Skeletal muscle cell (primary cell): Measurements from ENCODE around the gene COX19.
"Not testable (repeated sequence)": the region's sequence is repeated elsewhere in the genome, so short reads cannot be mapped to it uniquely, and the experiment has no call there.

ENCODE experiments used
- DNase-seq: peaks from one replicate; pipeline ENCODE4 v3.0.0-alpha.2; 2010; ENCODE audit warnings: low read depth
- H3K4me3 ChIP-seq: 2 replicates; pipeline ENCODE4 v1.5.1; 2011; ENCODE audit warnings: low read depth, mild to moderate bottlenecking, control low read depth, low read length, moderate library complexity

The COX19 gene

DNA sequence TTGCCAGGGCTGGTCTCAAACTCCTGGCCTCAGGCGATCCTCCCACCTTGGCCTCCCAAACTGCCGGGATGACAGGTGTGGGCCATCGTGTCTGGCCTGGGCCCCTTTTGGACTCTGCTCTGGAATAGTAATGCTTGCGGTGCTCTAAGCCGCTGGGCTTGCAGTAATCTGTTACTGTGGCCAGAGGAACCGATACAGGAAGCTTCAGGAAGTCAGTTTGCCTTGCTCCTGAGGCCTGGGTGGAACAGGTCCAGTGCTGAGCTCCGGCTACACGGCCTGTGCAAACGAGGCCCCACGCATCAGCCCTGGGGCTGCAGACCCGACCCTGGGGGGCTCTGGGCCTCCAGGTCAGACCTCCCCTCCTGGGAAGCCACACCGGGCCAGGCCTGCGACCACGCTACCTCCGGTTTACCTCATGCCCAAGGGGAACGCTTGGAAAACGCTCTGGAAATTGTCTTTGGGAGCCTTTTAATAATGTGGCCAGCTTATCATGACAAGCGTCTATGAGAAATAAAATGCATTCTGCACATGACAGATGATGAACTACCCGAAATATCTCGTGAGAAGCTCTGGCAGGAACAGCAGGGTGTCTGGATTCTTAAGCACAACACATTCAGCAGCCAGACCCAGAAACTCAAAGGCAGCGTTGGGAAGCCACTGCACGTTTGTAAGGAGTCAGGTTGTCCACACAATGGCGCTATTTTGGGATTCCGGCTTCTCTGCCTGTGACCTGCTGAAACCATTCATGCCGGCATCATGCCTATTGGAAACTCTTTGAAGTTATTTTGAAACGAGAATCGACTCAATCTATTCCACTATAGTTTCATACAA, 10.7 kb downstream of the COX19 start:
- no peak for DNase-seq
- no peak overlapping the region for H3K4me3 ChIP-seq

DNA sequence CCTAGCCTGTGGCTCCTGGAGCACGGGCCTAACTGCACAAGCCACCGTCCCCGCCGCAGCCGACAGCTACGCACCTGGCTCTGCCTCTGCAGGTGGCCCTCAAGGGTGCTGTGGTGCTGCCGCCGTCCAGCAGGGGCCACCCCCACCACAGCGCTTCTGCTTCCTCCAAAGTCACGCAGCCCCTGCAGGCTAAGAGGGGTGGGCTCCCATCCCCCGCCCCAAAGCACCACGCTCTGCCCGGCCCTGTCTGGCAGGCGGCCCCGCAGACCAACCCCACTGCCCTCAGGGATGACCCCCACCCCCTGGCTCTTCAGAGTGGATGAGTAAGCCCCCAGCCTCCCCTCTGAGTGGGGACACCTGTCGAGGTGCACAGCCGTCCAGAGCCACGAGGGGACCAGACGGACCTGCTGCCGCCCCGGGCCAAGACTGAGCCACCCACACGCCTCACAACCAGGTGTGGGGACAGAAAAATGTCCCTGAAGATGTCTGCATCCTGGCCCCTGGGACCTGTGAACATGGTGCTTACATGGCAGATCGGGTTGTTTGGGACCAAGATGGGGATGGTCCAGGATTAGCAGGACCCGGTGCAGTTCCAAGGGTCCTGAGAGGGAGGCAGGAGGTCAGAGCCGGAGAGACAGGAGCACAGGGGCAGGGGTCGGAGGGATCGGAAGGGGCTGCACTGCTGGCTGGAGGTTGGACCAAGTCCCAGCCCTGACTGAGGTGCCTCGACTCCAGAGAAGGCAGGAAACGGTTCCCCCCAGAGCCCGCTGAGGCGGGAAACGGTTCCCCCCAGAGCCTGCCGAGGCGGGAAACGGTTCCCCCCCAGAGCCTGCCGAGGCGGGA, 11.9 kb downstream of the COX19 start:
- DNase-seq = no peak
- H3K4me3 ChIP-seq = no peak overlapping the region

- H3K4me3 ChIP-seq = no peak overlapping the region
- no peak for DNase-seq
These were observed 12.8 kb downstream of the COX19 start for GRCh38 chr7:962401-963081.

- H3K4me3 ChIP-seq = no peak overlapping the region
- no peak for DNase-seq
These were observed 13.6 kb downstream of the COX19 start for GRCh38 chr7:961546-962400.

- DNase-seq, H3K4me3 ChIP-seq: not testable (repeated sequence)
These were observed 14.4 kb downstream of the COX19 start for GRCh38 chr7:960972-961371.

GRCh38 chr7:960269-960871, 15.0 kb downstream of the COX19 start:
- no peak for DNase-seq
- no peak overlapping the region for H3K4me3 ChIP-seq

DNA sequence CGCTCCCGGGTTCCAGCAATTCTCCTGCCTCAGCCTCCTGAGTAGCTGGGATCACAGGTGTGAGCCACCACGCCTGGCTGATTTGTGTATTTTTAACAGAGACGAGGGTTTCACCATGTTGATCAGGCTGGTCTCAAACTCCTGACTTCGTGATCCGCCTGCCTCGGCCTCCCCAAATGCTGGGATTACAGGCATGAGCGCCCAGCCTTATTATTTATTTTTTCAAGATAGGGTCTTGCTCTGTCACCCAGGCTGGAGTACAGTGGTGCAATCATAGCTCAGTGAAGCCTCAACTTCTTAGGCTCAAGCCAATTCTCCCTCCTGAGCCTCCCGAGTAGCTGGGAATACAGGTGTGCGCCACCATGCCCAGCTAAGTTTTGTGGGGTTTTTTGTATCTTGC, 15.6 kb downstream of the COX19 start:
- not testable (repeated sequence) for DNase-seq, H3K4me3 ChIP-seq

GRCh38 chr7:959271-959670, 16.1 kb downstream of the COX19 start:
- no peak overlapping the region for H3K4me3 ChIP-seq
- no peak for DNase-seq

- no peak for DNase-seq
- H3K4me3 ChIP-seq = no peak overlapping the region
These were observed 16.8 kb downstream of the COX19 start for GRCh38 chr7:958221-959200.

DNA sequence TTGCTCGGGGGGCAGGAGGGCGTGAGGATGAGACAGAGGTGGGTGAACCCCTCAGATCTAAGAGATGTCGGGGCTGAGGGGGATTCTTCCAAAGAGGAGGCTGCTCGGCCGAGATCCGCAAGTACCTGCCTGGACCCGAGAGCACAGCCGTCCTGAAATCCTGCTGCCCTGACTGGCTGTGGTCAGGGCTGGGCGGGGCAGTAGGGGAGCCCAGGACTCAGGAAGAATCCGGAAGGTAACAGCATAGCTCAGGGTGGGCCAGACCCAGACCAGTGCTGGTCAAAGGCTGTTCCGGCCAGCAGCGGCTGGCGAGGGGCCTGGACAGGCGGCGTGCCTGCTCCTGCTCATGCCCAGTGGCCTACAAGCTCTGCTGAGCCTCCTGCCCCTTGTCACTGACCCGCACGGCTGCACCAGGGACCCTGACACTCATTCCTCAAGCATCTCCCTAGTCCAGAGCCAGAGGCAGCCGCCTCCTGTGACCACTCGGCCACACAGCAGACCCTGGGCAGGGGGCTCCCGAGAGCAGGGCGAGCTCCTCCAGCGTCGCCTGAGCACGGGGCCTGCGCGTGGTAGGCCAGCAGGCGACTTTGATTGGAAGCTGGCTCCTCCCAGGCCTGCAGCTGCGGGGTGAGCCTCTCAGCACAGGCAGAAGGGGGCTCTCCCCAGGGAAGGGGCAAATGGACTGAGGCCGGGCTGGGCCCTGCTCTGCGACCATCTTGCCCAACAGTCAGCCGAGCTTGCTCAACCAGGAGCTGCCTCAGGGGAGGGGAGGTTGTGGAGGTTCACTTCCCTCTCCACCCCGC, 17.7 kb downstream of the COX19 start:
- DNase-seq = no peak
- no peak overlapping the region for H3K4me3 ChIP-seq

DNA sequence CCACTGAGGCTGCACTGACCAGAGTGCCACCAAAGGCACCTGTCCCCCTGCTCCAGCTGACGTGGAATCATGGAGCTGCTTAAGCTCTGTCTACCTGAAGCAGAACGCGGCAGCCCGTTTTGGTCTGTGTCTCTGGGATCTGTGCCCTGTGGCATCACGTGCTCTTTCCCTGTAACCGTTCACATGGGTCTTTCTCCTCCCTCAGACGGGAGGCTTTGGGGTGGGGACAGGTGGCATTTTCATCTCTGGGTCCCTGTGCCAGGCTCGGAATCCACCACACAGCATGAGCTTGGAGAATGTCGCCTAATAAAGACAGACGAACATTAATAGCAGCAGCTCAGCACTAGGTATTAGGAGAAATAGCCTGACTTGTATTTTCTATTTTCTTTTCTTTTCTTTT, 19.3 kb downstream of the COX19 start:
- DNase-seq = no peak
- H3K4me3 ChIP-seq = no peak overlapping the region

DNA sequence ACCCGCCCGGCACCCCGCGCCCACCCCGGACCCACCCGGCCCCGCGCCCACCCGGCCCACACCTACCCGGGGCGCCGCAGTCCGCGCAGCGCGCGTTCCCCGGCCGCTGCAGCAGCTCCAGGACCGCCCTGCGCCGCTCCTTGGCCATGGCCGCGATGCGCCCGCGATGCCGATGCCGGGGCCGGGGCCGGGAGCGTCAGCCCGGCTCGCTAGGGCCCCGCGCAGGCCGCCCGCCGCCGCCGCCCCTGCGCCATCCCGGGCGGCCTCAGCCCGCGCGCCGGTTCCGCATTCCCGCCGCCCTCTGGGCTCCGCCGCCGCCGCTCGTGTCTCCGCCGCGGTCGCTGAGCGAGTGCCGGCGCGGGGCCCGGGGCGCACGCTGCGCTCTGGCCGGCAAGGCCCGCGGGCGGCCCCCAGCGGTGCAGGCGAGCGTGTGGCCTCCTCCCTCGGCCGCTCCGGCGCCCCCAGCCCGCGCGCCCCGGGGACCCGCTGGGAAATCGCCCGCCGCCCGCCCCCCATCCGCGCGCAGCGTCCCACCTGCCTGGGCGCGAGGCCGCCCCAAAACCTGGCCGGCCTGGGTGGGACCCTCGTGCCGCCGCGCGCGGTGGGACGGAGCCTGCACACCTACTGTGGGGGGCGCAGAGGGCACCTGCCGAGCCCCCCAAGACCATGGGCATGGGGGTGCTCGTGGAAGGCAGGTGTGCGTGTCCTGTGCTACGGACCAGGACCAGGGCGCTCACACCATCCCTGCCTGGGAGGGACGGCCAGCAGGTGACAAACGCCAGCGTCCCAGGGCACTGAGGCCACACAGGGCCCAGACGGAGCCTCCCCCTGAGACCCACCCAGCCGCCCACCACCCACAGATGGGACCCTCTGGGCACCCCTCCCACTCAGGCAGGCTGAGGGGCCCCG, 20.8 kb downstream of the COX19 start, which contains the start of gene ADAP1:
ADAP1 (minus strand) TSS at position 351 of the 909 bp plus-strand sequence; CDS start at position 148, 203 bp downstream.
- no peak for DNase-seq
- peak within 1 kb of the TSS; percentile 30 for H3K4me3 ChIP-seq

- peak overlapping the region; percentile 30 for H3K4me3 ChIP-seq
- no peak for DNase-seq
These were observed 21.6 kb downstream of the COX19 start for GRCh38 chr7:953547-954327.

- no peak for DNase-seq
- no peak overlapping the region for H3K4me3 ChIP-seq
These were observed 22.6 kb downstream of the COX19 start for GRCh38 chr7:952548-953441.
